Measurements from ENCODE around the gene STARD13.
"Not testable (repeated sequence)": the region's sequence is repeated elsewhere in the genome, so short reads cannot be mapped to it uniquely, and the experiment has no call there.

Gene STARD13

DNA sequence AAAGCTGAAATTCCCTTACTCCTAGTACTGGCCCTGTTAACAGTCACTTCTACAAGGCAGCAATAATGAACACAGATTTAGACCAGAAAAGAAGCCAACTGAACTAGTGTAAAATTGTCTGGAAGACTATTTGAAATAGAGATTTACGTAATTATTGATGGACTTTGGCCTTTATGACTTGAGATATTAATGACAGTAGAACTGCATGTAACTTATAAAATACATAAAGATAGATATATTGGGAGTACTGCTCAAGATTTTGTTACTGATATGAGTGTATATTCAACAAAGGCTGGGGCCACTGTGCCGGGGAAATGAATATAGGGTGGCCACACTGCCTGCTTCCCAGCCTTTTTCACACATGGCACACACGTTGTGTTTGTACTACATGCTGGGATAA is 88.8 kb downstream of the STARD13 start:
- no peak for DNase-seq (ENCODE audit: low spot score)

DNA sequence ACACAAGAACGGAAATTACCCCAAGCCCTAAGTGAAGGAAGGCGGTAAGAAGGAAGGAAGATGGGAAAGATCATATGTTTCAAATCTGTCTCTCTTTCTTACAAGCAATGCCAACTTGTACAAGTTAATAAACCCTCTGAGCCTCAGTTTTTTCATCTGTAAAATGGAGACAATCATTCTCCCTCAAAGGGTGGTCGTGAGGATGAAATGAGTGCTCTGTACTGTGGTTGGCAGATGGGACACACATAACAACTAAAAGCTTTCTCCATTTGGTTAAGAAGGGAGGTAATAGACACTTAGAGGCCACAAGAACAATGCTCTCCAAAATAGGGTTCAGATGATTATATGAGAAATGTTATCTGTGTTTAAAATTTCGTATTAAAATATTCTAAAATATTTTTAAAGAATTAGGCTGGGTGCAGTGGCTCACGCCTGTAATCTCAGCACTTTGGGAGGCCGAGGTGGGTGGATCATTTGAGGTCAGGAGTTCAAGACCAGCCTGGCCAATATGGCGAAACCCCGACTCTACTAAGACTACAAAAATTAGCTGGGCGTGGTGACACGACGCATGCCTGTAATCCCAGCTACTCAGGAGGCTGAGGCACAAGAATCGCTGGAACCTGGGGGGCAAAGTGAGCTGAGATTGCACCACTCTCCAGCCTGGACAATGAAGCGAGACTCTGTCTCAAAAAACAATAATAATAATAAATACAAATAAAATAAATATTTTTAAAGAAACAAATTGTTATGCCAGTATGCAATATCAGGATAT is 89.7 kb downstream of the STARD13 start:
- no peak for DNase-seq (ENCODE audit: low spot score)

DNA sequence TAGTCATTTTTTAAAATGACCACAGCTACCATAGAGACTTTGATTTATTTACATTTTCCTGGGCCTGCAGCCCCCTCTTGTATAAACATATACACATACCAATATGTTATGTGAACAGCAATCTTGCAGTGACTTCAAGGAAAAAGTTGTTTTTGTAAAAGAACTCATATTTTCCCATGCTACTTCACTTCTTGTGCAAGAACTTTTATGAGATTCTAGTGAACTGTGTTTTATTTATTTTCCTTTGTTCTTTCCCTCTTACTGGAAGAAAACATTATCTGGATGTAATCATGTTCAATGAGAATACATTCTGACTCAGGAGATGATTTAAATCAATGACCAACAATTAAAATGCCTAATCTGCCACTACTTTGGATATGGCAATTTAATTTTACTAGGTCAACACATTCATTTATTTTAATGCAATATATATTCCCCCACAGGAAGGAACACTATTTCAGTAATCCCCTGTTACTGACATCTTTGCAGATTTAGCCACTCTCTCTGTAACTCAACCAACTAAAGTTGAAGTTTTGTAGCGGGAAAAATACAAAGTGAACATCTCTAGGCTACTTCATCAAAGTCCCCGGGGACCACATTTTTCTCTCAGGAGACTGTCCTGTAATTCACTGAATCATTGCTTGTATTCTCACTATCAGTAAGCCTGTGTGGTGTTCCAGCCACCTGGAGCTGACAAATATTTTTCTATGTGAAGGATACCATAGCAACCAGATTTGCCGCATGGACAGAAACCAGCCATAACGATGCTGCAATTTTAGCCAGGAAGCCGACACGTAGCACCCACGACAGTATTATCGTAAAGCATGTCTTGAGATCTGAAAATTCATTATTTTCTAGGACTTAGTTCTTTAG is 90.5 kb downstream of the STARD13 start:
- no peak for DNase-seq (ENCODE audit: low spot score)

DNA sequence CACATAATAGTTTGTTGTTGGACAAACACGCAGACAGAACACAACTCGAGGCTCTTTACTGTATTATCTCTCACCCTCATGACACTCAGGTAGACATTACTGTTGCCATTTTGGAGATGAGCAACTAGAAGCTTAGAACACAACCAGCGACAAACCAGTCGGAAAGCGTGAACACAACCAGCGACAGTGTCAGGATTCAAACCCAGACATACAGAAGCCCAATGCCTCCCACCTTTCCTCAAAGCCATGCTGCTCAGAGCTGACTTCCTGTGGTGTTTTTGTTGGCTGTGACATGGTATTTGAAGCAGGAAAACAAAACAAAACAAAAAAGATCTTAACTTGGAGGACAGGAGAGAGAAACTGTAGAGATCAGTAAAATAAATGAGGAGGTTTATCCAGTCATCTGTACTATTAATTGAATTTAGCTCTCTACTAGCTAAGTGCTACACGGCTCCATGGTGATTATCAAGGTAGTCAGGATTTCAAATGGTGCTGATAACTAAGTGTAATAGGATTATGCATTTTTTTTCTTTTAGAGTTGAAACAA is 92.1 kb downstream of the STARD13 start:
- DNase-seq (ENCODE audit: low spot score): no peak

DNA sequence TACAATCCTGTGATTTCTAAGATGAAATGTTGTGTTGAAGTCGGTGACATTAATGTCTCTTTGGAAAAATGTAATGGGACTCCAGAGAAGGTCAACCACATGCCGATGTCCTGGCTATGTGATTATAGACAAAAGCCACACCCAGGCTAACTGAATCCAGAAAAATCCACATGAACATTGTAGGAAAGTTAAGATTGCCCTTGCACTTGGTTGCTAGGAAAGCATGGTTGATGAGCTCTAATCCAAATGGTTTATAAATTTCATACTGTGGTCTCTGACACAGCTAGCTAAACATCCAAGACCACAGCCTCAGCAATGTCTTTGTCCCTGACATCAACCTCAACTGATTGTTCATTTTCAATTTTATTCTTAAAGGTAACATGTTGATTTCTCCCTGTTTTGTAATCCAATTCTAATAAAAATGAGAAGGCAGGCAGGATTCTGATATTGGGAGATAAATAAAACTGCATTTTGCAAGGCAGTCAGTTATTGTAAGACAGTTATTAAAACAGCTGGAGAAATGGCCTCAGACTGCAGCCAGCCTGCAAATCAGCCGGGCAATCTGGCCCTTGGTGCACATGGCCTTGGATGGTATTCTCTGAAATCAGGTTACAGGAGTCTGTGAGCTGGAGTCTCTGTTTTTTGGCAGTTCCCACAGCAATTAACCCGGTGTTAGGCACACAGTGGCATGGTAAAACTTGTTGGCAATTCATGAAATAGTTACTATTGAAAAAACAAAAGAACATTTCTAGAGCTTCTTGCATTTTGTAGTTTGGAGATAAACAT is 93.9 kb downstream of the STARD13 start:
- no peak for DNase-seq (ENCODE audit: low spot score)

DNA sequence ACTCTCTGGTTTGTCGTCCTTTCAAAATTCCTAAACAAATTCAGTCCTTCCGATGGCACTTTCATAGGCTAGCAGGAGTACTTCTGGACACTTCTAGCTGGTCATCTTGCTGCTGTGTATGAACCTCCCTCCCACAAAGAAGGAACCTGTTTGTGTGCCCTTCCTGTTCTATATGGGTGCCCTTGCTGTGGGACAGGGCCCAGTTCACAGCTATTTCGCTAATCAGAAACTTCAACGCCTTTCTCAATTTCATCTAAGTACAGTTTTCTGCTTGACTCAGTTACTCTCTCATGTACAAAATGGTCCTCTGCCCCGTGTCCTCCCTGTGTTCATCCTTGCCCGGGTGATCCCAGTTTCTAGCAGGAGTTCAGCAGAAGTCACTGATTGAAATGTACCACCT is 96.1 kb downstream of the STARD13 start:
- no peak for DNase-seq (ENCODE audit: low spot score)

DNA sequence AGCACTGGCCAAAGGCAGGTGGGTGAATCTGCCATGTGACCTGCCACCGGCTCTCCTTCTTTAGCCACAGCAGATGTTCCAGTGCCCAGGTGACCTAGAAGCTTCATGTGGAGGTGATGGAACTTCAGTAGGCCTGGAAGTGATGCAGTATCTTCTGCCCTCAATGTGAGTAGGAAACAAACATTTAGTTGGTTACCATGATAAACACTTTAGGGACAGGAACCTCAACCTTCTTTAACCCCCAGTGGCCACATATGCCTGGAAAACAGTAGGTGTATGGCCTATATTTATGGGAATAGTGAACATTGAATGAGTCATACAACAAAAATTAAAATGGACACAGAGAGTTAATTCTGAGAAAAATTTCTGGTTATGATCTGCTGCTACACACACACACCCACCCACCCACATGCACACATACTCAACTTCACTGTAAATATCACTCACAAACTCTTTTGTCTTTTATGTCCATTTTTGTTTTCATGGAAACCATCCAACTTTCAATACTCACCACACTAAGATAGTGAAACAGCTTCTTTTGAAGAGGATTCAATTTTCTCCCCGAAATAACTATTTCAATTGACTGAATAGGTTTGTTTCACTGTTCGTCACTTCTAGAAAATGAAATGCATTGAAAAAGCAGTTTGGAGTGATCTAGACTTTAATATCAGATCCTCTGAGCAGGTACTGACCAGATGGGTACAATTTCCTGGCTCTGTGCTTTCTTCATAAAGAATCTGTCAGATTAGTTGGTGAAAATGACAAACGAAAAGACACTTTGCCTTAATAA is 97.3 kb downstream of the STARD13 start:
- peak; percentile 24 for DNase-seq (ENCODE audit: low spot score)

DNA sequence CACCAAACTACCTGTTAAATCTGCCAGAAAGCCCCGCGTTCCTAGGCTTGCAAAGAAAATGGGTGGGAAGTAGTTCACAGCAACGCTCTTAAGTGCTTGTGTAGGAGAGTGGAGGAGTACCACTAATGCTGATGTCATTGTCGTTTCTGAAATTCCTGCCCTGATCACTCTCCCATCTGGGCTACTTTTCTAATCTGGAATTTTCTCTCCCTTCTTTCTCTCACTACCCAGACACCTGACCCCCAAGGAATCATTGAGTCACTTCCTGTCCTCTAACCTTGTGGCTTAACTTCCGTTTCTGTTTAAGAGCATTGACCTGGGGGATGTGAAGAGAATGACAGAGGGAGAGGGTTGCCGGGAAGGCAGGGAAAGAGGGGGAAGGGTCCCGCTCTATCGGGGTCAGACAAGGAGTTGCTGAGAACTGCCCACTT is 98.7 kb downstream of the STARD13 start:
- DNase-seq (ENCODE audit: low spot score): peak; percentile 24

DNA sequence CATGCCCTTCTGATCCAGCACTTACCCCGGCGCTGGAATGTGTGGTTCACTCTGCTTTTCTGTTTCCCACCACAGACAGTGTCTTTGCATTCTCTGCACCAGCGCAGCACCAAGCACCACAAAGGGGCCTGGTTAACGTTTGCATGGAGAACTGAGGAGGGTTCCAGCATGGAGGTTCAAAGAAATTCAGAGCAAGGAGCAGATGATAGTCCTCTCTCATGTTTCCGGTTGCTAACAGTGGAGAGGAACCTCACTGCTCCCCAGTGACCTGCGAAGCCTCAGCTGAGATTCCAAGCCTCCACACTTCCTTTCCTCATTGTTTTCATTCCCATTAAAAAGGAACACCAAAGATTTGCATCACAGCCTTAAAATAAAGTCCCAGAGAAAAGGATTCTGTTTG is 99.7 kb downstream of the STARD13 start:
- no peak for DNase-seq (ENCODE audit: low spot score)

DNA sequence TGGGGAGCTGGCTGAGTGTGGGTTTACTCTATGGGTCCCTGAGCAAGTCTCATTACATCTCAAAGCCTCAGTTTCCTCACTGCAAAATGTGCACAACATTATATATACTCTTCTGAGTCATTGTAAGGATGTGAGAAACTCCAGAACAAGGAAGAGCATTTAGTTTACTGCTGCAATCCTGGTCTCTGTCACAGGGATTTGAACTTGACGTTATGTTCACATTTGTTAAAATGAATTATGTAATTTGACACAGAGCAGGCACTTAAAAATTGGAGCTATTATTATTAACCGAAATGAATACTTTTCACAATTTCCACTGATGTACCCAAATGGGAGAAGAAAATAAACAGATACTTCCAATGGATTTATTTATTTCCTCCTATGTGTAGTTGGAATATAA is 101.0 kb downstream of the STARD13 start:
- DNase-seq (ENCODE audit: low spot score): no peak

DNA sequence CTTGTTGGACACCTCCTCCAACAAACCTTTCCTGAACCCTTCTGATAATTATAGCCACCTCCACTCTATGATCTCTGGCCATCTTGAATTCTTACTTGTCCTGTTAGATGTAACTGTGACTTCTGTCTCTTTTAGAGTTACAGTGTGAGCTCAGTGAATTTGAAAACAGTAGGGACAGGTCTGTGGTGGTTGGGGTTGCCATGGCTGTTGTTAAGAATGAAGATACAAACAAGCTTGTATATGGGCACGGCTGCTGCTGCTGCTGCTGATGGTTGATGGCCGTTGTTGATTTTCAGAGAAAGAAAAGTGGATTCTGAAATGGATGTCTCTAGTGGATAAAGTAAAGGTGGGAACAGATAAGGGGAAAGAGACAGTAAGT is 101.5 kb downstream of the STARD13 start:
- DNase-seq (ENCODE audit: low spot score): no peak

DNA sequence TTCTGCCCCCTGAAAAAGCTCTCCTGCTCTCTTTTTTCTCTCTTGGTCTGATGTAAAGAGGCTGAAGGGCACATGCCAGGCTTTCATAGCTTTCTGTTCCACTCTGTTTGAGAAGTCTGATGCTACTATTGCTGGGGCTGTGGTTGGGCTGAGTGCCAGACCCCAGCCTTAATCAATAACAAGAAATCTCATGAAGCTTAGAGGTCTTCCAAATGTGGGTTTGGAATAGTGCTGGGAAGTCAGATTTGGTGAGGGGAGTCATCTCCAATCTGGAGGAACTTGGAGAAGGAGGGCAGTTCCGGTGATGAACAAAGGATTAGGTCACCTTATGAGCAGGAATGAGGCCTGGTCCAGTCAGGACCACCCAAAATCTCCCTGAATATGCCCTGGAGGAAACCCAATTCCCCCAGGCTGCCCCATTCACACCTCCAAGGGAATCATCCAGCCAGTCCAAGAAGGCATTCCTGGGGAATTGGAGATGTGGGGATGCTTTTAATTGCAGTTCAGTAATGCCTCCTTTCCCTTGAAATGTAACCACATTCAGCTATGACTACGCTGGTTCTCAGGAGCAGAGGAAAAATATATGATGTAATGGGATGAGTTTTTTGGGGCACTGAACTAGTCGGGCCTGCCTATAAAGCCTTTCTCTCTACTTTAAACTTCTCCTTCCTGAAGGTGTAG is 102.0 kb downstream of the STARD13 start:
- no peak for DNase-seq (ENCODE audit: low spot score)

DNA sequence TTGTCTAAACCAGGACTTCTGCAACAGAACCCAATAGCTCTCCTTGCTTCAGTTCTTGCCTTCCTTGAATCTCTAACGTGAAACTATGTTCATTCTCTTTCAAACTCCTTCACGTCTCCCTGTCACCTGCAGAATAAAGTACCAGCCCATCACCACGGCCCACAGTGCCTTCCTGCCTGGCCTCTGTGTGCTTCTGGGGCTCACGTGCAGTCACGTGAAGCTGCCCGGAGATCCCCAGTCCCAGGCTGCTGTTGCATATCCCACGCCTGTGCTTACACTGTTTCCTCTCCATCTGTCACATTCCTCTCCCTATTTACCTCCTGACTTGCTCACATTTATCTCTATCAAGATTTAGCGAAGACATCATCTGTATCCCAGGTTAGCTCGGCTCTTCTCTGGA is 102.8 kb downstream of the STARD13 start:
- DNase-seq (ENCODE audit: low spot score): no peak

DNA sequence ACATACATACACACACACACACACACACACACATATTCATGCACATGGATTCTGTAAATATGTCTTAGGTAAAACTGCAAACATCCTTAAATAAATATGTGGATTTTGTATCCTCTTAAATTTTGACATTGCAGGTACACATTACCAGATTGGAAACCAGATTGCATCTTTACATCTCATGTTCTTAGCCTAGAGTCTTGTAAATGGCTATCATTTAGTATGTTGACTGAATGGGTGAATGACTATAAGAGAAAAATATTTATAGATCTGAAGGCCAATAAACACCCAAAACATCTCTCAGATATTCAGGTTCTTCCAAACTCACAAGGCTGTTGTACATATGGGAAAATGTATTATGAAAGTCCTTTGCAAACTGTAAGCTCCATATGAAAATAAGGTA is 104.3 kb downstream of the STARD13 start:
- no peak for DNase-seq (ENCODE audit: low spot score)

DNA sequence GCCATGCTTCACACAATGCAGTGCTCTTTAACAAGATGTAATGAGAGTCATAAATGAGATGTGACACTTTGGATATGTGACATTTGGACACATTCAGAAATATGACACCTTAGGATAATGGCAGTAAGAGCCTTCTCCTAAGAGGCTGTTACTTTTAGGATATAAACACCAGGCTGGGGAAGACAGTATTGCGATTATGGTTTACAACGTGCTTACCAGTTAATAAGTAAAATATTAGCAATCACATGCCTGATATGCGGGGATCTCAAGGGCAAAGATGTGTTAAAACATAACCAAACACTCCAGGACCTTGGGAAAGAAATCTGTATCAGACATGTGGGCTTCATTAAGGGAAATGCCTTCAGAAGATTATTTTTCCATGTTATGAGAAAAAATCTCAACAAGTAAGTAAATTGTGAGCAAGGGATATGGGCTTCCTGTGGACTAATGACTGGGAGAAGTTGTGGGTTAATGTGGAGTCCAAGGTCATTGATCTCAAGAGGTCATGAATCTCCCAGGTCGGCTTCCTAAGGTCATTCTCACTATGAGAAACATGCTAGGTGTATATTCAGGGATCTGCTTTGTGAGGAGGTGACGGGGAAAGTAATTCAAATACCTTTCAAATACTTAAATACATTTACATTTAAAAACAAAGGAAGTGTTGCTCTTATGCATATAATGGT is 105.3 kb downstream of the STARD13 start:
- DNase-seq (ENCODE audit: low spot score): no peak

DNA sequence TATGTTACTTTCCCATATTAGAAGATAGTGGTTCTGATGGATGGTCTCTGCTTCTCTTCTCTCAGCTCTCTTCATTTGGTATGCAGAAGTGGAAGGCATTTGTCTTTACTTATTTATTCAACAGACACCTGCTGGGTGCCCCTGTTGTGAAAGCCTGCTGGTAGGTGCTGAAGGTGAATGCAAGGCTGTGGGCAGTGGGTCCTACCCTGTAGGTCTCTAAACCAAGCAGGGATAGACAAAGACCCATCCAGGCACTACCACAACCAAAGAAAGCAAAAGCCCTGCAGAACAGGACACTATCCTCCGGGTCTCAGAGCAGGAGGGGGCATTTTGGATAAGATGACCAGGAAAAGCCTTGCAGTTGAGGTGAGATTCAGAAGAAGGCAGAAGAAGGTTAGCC is 106.1 kb downstream of the STARD13 start:
- DNase-seq (ENCODE audit: low spot score): no peak

DNA sequence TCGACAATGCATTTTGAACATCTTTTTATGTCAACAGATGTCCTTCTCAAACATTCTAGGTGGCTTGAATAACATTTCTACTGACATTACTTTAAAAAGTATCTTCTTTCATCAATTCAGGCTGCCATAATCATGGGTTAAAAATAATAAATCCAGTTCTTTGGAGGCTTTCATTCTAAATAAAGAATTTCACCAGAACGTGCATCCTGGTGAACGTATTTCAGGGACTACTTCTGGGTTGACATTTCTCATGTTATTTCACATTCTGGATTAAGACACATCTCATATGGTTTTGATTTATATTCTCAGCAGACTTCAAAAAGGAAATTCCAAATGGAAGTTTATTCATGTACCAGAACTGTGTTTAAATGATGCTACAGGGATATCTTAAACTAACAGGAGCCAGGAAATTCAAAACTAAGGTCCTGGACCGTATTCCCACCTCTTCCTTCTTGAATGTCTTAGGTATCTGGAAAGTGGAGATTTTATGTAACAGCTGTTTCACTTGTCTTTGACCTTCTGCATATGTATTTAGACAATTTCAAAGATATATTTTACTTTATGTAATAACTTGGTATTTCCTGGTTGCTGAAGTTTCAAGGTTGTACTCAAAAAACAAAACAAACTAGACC is 107.2 kb downstream of the STARD13 start:
- no peak for DNase-seq (ENCODE audit: low spot score)

DNA sequence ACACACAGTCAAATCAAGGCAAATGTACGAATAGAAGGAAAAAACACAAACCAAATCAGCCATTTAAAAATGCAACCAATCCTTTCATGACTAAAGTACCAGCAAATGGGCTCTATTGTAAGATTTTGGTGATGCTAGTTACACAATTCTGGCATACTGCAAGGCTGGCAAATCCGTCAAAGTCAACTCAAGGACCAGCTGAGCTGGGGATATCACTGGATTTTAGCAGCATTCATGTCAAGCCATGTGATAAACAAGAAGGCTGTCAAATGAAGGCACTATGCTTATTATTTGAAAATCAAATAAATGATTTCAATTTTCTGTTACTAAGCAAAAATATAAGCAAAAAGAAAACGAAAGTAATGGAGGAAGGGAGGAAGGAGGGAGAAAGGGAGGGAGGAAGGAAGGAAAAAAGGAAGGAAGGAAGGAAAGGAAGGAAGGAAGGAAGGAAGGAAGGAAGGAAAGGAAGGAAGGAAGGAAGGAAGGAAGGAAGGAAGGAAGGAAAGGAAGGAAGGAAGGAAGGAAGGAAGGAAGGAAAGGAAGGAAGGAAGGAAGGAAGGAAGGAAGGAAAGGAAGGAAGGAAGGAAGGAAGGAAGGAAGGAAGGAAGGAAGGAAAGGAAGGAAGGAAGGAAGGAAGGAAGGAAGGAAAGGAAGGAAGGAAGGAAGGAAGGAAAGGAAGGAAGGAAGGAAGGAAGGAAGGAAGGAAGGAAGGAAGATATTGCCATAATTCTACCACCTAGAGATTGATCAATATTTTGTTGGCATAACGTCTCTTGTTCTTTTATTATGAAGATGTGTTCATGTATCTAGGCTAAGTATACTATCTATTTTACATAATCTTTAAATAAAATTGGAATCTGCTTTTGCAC is 108.0 kb downstream of the STARD13 start:
- not testable (repeated sequence) for DNase-seq (ENCODE audit: low spot score)

DNA sequence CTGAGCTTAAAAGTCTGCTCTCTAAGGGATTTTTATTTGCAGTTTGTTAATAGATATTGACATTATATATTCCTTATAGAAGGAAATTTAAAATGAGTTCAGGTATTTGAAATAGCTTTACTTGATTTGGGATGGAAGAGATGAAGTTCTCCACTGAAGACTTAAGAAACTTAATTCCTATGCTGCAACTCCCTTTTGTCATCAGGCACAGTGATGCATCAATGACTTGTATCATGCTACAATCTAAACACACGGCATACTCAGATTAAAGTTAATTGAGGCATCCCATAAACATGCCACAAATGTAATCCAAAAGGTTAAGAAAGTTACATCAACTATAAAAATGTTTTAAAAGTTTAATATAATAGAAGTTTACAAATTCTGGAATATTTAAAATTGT is 109.0 kb downstream of the STARD13 start:
- no peak for DNase-seq (ENCODE audit: low spot score)
